ENCODE results near the gene PRPF39. TPM values are rescaled to one million over a fixed set of nuclear protein-coding genes. Genes with fewer than 3 reads are reported as not detected.
A peak's percentile ranks its signal among the peaks of the same experiment; 100 is the strongest.

Gene PRPF39
- total and polyA plus RNA-seq, 10 of the 15 experiments (the other 5 are each of a cell fraction or from before 2014, with no cell fraction given) = 22.1 to 91.7 (median 36.9) TPM

GRCh38 chr14:45133683-45134050 is 49.8 kb downstream of the PRPF39 start:
- TF ChIP-seq HDGF (IDR thresholded peaks at IDR 0.05) = no peak
- no peak for TF ChIP-seq RB1 (IDR thresholded peaks at IDR 0.05; ENCODE audit: borderline replicate concordance)
- no peak for TF ChIP-seq NFYA (IDR thresholded peaks at IDR 0.05; ENCODE audit: borderline replicate concordance, low read depth, low read length)
- TF ChIP-seq MXI1 (IDR thresholded peaks at IDR 0.05; ENCODE audit: low read depth, low read length) = no peak
- no peak for TF ChIP-seq EZH2 (IDR thresholded peaks at IDR 0.05; ENCODE audit: borderline replicate concordance, control insufficient read depth, low read depth, low read length)
- TF ChIP-seq E2F8 (IDR thresholded peaks at IDR 0.05; ENCODE audit: low read depth, partially characterized antibody) = no peak
- no peak for TF ChIP-seq WRNIP1 (IDR thresholded peaks at IDR 0.05; ENCODE audit: borderline replicate concordance, low read depth, low read length)
- no peak for TF ChIP-seq RELB (IDR thresholded peaks at IDR 0.05; ENCODE audit: low read depth)
- no peak for TF ChIP-seq SIX5 (IDR thresholded peaks at IDR 0.05; ENCODE audit: low read depth, low read length, severe bottlenecking)
- no peak for TF ChIP-seq REST (IDR thresholded peaks at IDR 0.05; ENCODE audit: low read depth, low read length)
- TF ChIP-seq KAT2A (conservative IDR thresholded peaks at IDR 0.05; ENCODE audit: control insufficient read depth, low read depth, low read length) = no peak
- in situ Hi-C loops (cut with MboI) (no loop called here), intact Hi-C loops (cut with micrococcal nuclease; ENCODE audit: unreplicated experiment) (loop anchor here (1.0 to 5.0 kb wide), 4 partner anchors 119 to 220 kb away; partner anchors contain the start of genes KLHL28 and MIS18BP1)
- H3K9me3 ChIP-seq (replicated peaks; ENCODE audit: control insufficient read depth, insufficient read depth, low read length) = no peaks in the 10 kb centered on the region
- BruUV-seq (replicated peaks) = TSS peak; percentile 86
- FAIRE-seq (no peak), DNase-seq (ENCODE audit: low read depth, low spot score) (no peak), ATAC-seq (no peak)
- H3K4me3 ChIP-seq = peak overlapping the region; percentile 93
- WGBS (ENCODE audit: insufficient coverage, insufficient replicate concordance, low lambda C conversion rate, missing lambda C conversion rate) = 4% methylated on average over 9 of the region's 9 CpGs
- peak overlapping the region; percentile 79 for H2AFZ ChIP-seq (ENCODE audit: control insufficient read depth, low read depth, low read length)
- H3K79me2 ChIP-seq (ENCODE audit: control insufficient read depth, insufficient read depth, low read length) = peaks cover 56% of the 10 kb centered on the region
- H3K4me2 ChIP-seq (ENCODE audit: control insufficient read depth, insufficient read depth) = peak overlapping the region; percentile 11
- H3K4me1 ChIP-seq (ENCODE audit: control insufficient read depth, insufficient read depth, low read length) = no peaks in the 10 kb centered on the region
- ChIA-PET RAD21 (ENCODE audit: unreplicated experiment) (interaction anchor here (0.6 to 2.6 kb wide), 5 partner anchors 45 to 243 kb away, joined by 3 to 6 read pairs (median 3); partner anchors contain the start of genes KLHL28, MIS18BP1 and TOGARAM1), SMC1A (ENCODE audit: uncharacterized antibody, unreplicated experiment) (interaction anchor here (0.7 to 1.1 kb wide), 2 partner anchors 158 to 220 kb away, joined by 3 read pairs; no protein-coding TSS in a partner anchor), CTCF (interaction anchor here (0.8 to 1.6 kb wide), 2 partner anchors 19 to 220 kb away, joined by 3 read pairs; no protein-coding TSS in a partner anchor), POLR2A (interaction anchor here (1.0 to 1.2 kb wide), 5 partner anchors 44 to 174 kb away, joined by 3 to 7 read pairs (median 3); partner anchors contain the start of genes KLHL28 and TOGARAM1)
- H4K20me1 ChIP-seq (ENCODE audit: control insufficient read depth, insufficient read depth) = no peaks in the 10 kb centered on the region
- H3K9ac ChIP-seq (ENCODE audit: control insufficient read depth, insufficient read depth, low read length) = peak overlapping the region; percentile 89
- no peaks in the 10 kb centered on the region for H3K27me3 ChIP-seq (replicated peaks in 1 of 2; ENCODE audit: control insufficient read depth in 2 of 2, insufficient read depth in 2 of 2, low read length in 1 of 2)
- peak overlapping the region; percentile 77 for H3K27ac ChIP-seq (ENCODE audit: control insufficient read depth, insufficient read depth)
- 0 out of 4 replicates have a peak, but pooled peaks cover 0 to 3% of the 10 kb centered on the region in 2 experiments for H3K36me3 ChIP-seq (ENCODE audit: control insufficient read depth in 2 of 2, insufficient read depth in 2 of 2, low read length in 1 of 2)
